HG02610 (cell line): ENCODE measurements around the gene TIMM8B.
"Not testable (repeated sequence)": the region's sequence is repeated elsewhere in the genome, so short reads cannot be mapped to it uniquely, and the experiment has no call there.

Experiments used
- ATAC-seq: cut with Tn5 transposase; IDR thresholded peaks from one replicate; pipeline ENCODE4 v1.9.1; 2021; ENCODE audit warnings: mild to moderate bottlenecking, moderate library complexity; ENCODE audit not compliant: unreplicated experiment

Gene TIMM8B

GRCh38 chr11:112082729-112083128, 3.8 kb downstream of the TIMM8B start:
- ATAC-seq = no peak

DNA sequence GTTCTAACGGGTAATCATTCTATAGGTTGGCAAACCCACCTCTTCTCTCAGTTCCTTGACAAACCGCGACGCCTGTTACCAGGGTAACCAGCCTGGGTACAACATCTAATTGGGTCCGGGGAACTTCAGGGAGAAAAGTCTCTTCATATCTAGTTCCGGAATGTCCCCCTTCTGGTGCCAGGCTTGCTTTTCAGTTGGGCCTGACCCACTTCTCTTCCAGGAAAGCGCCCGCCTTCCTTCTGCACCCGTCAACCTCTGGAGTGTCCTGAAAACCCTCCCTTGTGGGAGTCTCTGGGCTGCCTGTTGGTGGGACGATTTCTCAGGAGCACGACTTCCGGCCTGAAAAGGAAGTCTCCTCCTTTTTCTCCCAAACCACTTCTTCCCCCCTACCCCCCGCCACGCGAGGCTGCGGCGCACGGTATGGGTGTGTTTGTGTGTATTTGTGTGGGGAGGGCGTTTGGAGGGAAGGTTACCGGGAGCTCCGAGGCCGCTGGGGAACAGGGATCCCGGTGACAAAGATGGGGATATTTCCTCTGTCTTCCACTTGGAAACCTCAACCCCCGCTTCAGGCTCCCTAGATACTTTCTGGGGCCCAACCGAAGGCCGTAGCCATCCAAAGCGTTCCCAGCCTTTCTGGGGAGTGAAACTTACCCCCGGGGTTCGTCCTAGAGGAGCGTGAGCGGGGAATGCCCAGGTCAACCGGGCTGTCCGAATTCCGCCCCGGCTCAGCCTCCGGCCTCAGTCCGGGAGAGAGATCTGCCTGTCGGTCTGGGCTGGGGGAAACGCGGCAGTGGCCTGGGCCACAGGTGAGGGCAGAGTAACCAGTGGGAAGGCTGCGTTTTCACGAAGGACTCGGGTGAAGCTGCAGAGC, 12.4 kb downstream of the TIMM8B start, which contains the start of the genes NKAPD1 and PIH1D2:
Gene NKAPD1, plus strand, starts transcription at position 359 of the 871 bp plus-strand sequence. CDS start 1,276 bp downstream, outside the sequence.
Gene PIH1D2, minus strand, starts transcription at position 77 of the 871 bp plus-strand sequence. CDS start 843 bp downstream, outside the sequence.
- ATAC-seq = peak; percentile 83

DNA sequence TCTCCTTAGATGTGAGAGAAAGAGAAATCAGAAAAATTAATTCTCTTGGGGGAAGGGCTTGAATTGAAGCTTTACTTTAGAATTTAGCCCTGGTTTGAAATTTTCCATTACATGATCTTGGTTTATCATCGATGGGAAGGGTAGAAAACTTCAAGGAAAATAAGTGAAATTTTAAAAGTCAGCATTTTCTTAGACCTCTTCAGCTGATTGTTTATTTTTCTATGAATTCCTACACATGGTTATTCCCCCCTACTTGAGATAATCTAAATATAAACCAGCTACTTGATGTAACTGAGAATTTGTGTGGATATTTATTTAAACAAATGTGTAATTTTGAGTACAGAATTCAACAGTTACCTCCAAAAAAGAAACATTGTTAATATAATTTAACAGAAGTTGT, 23.6 kb downstream of the TIMM8B start:
- no peak for ATAC-seq

DNA sequence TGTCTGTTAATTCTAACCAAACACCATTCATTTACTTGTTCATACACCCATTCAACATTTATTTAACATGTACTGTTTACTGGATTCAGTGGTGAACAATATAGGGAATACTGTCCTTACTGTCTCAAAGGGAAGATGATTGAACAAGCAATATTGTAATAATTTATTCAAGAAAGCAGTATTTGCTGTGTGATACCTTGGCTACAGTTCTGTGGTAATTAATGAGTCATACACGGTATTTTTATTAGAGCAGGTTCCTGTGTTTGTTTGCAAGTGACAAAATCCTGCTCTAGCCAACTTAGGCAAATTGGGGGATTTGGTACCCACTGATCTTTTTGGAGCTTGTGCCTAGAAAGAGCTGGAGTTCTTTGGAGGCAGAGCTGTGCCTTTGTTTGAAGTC, 28.5 kb downstream of the TIMM8B start:
- no peak for ATAC-seq

GRCh38 chr11:112057170-112057569, 29.4 kb downstream of the TIMM8B start:
- no peak for ATAC-seq

- ATAC-seq = no peak
These were observed 34.8 kb downstream of the TIMM8B start for GRCh38 chr11:112051768-112052167.

DNA sequence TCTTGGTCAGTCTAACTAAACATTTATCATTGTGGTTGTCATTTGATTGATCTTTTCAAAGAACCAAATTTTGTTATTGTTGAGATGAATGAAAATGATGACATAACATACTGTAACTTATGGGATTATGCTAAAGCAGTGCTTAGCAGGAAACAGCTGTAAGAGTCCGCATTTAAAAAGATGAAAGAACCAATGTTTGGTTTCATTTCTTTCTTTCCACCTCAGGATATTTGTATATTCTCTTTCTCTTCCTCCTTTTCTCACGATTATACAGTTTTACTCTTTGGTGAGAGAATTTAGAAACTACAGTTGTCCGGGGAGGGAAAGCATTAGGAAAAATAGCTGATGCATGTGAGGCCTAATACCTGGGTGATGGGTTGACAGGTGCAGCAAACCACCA, 35.8 kb downstream of the TIMM8B start:
- peak; percentile 80 for ATAC-seq

GRCh38 chr11:112049777-112050176, 36.8 kb downstream of the TIMM8B start:
- ATAC-seq = no peak

DNA sequence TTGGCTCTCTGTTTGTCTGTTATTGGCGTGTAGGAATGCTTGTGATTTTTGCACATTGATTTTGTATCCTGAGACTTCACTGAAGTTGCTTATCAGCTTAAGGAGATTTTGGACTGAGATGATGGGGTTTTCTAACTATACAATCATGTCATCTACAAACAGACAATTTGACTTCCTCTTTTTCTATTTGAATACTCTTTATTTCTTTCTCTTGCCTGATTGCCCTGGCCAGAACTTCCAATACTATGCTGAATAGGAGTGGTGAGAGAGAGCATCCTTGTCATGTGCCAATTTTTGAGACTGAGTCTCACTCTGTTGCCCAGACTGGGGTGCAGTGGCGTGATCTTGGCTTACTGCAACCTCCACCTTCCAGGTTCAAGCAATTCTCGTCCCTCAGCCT, 38.3 kb downstream of the TIMM8B start:
- ATAC-seq = not testable (repeated sequence)

DNA sequence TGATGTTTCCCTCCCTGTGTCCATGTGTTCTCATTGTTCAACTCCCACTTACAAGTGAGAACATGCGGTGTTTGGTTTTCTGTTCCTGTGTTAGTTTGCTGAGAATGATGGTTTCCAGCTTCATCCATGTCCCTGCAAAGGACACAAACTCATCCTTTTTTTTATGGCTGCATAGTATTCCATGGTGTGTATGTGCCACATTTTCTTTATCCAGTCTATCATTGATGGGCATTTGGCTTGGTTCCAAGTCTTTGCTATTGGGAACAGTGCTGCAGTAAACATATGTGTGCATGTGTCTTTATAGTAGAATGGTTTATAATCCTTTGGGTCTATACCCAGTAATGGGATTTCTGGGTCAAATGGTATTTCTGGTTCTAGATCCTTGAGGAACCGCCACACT, 39.9 kb downstream of the TIMM8B start:
- ATAC-seq = not testable (repeated sequence)

GRCh38 chr11:112044961-112045360, 41.6 kb downstream of the TIMM8B start:
- no peak for ATAC-seq

- ATAC-seq = no peak
These were observed 43.6 kb downstream of the TIMM8B start for GRCh38 chr11:112042961-112043304.

- ATAC-seq = no peak
These were observed 44.2 kb downstream of the TIMM8B start for GRCh38 chr11:112042161-112042960.

DNA sequence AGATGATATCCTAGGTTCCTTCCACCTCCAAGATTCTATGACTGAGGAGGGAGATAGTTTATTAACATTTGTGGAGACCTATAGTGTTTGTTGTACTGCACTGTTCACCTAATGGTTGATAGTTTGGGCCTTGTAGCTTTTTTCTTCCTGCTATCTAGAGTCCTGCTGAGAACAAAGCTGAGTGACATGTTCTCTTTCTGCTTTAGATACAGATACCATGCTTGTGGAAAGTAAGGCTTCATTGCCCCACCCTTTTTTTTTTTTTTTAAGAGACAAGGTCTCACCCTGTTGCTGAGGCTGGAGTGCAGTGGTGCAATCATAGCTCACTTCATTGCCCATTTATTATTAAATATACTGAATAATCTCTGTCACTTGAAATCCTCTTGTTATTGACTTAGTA, 49.0 kb downstream of the TIMM8B start:
- no peak for ATAC-seq
